ENCODE measurements around the gene CALCOCO1. TPM values are rescaled to one million over a fixed set of nuclear protein-coding genes. Genes with fewer than 3 reads are reported as not detected.

CALCOCO1 gene
- total and polyA plus RNA-seq, 9 of the 15 experiments (the other 6 are each of a cell fraction or from before 2014, with no cell fraction given) = 1.9 to 31.8 (median 11.0) TPM

- TF ChIP-seq SRSF7 (optimal IDR thresholded peaks at IDR 0.05; ENCODE audit: low read depth, low read length) (no peak), ZNF551 (CRISPR knock-in tag; IDR thresholded peaks at IDR 0.05) (no peak), TEAD4 (IDR thresholded peaks at IDR 0.05; ENCODE audit: low read length) (no peak), TEAD4 (CRISPR knock-in tag; IDR thresholded peaks at IDR 0.05; ENCODE audit: borderline replicate concordance) (no peak), NUFIP1 (IDR thresholded peaks at IDR 0.05; ENCODE audit: partially characterized antibody) (no peak)
- TF ChIP-seq, protein P1, sequence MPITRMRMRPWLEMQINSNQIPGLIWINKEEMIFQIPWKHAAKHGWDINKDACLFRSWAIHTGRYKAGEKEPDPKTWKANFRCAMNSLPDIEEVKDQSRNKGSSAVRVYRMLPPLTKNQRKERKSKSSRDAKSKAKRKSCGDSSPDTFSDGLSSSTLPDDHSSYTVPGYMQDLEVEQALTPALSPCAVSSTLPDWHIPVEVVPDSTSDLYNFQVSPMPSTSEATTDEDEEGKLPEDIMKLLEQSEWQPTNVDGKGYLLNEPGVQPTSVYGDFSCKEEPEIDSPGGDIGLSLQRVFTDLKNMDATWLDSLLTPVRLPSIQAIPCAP (CRISPR knock-in tag; IDR thresholded peaks at IDR 0.05; ENCODE audit: borderline replicate concordance) = no peak
- TF ChIP-seq, protein P2, sequence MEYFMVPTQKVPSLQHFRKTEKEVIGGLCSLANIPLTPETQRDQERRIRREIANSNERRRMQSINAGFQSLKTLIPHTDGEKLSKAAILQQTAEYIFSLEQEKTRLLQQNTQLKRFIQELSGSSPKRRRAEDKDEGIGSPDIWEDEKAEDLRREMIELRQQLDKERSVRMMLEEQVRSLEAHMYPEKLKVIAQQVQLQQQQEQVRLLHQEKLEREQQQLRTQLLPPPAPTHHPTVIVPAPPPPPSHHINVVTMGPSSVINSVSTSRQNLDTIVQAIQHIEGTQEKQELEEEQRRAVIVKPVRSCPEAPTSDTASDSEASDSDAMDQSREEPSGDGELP (CRISPR knock-in tag; IDR thresholded peaks at IDR 0.05; ENCODE audit: borderline replicate concordance) = no peak
Measured at GRCh38 chr12:53703756-53704155, 23.5 kb downstream of the CALCOCO1 start (continued).

- POLR2A ChIA-PET = interaction anchor here (0.6 to 1.3 kb wide), 4 partner anchors 8 to 42 kb away, joined by 3 to 15 read pairs (median 3); no protein-coding TSS in a partner anchor
- H3K9me1 ChIP-seq (ENCODE audit: control insufficient read depth, insufficient read depth, low read length) = no peaks in the 10 kb centered on the region
- H3K4me3 ChIP-seq = no peak overlapping the region
- no peaks in the 10 kb centered on the region for H3K4me1 ChIP-seq (replicated peaks in 1 of 2; ENCODE audit: control insufficient read depth in 2 of 2, insufficient read depth in 2 of 2, low read length in 2 of 2)
- no peaks in the 10 kb centered on the region for H3K36me3 ChIP-seq (ENCODE audit: control insufficient read depth, insufficient read depth, low read length)
- peaks cover 3% of the 10 kb centered on the region; the same call in 1 of the 2 replicates for H4K20me1 ChIP-seq (replicated peaks; ENCODE audit: control insufficient read depth, insufficient read depth, low read length)
- no peak overlapping the region for H2AFZ ChIP-seq (ENCODE audit: low read depth, low read length)
- no TSS peak for BruUV-seq (replicated peaks)
- CTCF ChIA-PET (ENCODE audit: low intra/inter-chr PET ratio) = interaction anchor here (0.7 to 9.5 kb wide), 5 partner anchors 8 to 57 kb away, joined by 3 to 252 read pairs (median 3); no protein-coding TSS in a partner anchor
- H3K79me2 ChIP-seq (ENCODE audit: control insufficient read depth, insufficient read depth, low read length) = no peaks in the 10 kb centered on the region
- H3K9me3 ChIP-seq (replicated peaks; ENCODE audit: control insufficient read depth, insufficient read depth, low read depth, low read length) = no peaks in the 10 kb centered on the region
- in situ Hi-C loops (cut with MboI) (loop anchor here (5.0 kb wide), 1 partner anchor 41 kb away; no protein-coding TSS in a partner anchor), intact Hi-C loops (cut with micrococcal nuclease) (loop anchor here (1.0 kb wide), 2 partner anchors 42 to 45 kb away; no protein-coding TSS in a partner anchor)
- no peak overlapping the region for H3K9ac ChIP-seq (ENCODE audit: insufficient read depth in 1 of 2, low read depth in 2 of 2, low read length in 2 of 2)
- 0% methylated on average over 8 of the region's 8 CpGs for WGBS (ENCODE audit: insufficient coverage, low coverage, missing lambda C conversion rate)
- peaks cover 47 to 50% of the 10 kb centered on the region in 2 experiments for H3K27me3 ChIP-seq (ENCODE audit: control insufficient read depth in 2 of 2, insufficient read depth in 2 of 2, low read length in 2 of 2)
- peak; percentile 58 to 82 (median 68) for DNase-seq (ENCODE audit: extremely low read depth in 1 of 4, low spot score in 3 of 4)
- no peak overlapping the region for H3K27ac ChIP-seq (ENCODE audit: extremely low read depth, low read depth, low read length)
- ATAC-seq = peak; percentile 99
- no peak overlapping the region for H3K4me2 ChIP-seq (ENCODE audit: insufficient read depth, low read length)
- peak; percentile 93 for FAIRE-seq
- TF ChIP-seq, protein P3, sequence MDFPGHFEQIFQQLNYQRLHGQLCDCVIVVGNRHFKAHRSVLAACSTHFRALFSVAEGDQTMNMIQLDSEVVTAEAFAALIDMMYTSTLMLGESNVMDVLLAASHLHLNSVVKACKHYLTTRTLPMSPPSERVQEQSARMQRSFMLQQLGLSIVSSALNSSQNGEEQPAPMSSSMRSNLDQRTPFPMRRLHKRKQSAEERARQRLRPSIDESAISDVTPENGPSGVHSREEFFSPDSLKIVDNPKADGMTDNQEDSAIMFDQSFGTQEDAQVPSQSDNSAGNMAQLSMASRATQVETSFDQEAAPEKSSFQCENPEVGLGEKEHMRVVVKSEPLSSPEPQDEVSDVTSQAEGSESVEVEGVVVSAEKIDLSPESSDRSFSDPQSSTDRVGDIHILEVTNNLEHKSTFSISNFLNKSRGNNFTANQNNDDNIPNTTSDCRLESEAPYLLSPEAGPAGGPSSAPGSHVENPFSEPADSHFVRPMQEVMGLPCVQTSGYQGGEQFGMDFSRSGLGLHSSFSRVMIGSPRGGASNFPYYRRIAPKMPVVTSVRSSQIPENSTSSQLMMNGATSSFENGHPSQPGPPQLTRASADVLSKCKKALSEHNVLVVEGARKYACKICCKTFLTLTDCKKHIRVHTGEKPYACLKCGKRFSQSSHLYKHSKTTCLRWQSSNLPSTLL (IDR thresholded peaks at IDR 0.05) = no peak
- TF ChIP-seq ZNF12 (CRISPR knock-in tag; IDR thresholded peaks at IDR 0.05) = no peak
- 0 out of 2 replicates have a peak, but pooled peaks have one; percentile 13 for TF ChIP-seq CREM (IDR thresholded peaks at IDR 0.05; ENCODE audit: low read depth)
- TF ChIP-seq ZNF778 (CRISPR knock-in tag; IDR thresholded peaks at IDR 0.05) = no peak
- TF ChIP-seq, protein P4, sequence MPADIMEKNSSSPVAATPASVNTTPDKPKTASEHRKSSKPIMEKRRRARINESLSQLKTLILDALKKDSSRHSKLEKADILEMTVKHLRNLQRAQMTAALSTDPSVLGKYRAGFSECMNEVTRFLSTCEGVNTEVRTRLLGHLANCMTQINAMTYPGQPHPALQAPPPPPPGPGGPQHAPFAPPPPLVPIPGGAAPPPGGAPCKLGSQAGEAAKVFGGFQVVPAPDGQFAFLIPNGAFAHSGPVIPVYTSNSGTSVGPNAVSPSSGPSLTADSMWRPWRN (IDR thresholded peaks at IDR 0.05; ENCODE audit: low read depth) = no peak
- no peak for TF ChIP-seq THRAP3 (IDR thresholded peaks at IDR 0.05; ENCODE audit: borderline replicate concordance)
- TF ChIP-seq SIX5 (IDR thresholded peaks at IDR 0.05; ENCODE audit: borderline replicate concordance in 1 of 2, insufficient read depth in 1 of 2, low read depth in 1 of 2, low read length in 2 of 2) = no peak
- TF ChIP-seq ZBTB17 (CRISPR knock-in tag; IDR thresholded peaks at IDR 0.05) = no peak
- no peak for TF ChIP-seq PCBP2 (IDR thresholded peaks at IDR 0.05; ENCODE audit: low read depth, low read length, poor library complexity, severe bottlenecking)
Measured at GRCh38 chr12:53701518-53702264, 25.6 kb downstream of the CALCOCO1 start.
